B cell (primary cell): ENCODE data around the gene LAIR1. TPM values are rescaled to one million over a fixed set of nuclear protein-coding genes. Genes with fewer than 3 reads are reported as not detected.

Experiments used
- ATAC-seq: fragments of 200-7000 bp; cut with Tn5 transposase; one replicate; pipeline ENCODE4 v1.10.0; 2021; ENCODE audit warnings: low read depth, mild to moderate bottlenecking, moderate number of reproducible peaks, moderate library complexity
- CTCF ChIA-PET: fragments of 350-600 bp; sonication (Branson Sonifier 250); formaldehyde crosslinking; loops from one replicate; lab custom pipeline; 2021; ENCODE audit warnings: antibody characterized with exemption, inconsistent platforms; lab: Charles Lee
- POLR2A ChIA-PET: fragments of 350-600 bp; sonication (Branson Sonifier 250); formaldehyde crosslinking; loops from one replicate; lab custom pipeline; 2021; ENCODE audit warnings: antibody characterized with exemption; lab: Charles Lee
- DNase-seq: peaks from one replicate; pipeline ENCODE4 v3.0.0; 2013
- H2AFZ ChIP-seq: 2 replicates; pipeline ENCODE4 v1.6.1; 2012; ENCODE audit warnings: mild to moderate bottlenecking, low read depth, low read length; ENCODE audit not compliant: insufficient read depth, poor library complexity, severe bottlenecking
- H3K27ac ChIP-seq, 2 donors: 1 replicate in 1 of 2; 2 replicates in 1 of 2; pipeline ENCODE4 v1.5.1; 2012 to 2013; ENCODE audit warnings: low read length in 2 of 2, mild to moderate bottlenecking in 2 of 2, moderate library complexity in 1 of 2
- H3K27me3 ChIP-seq, 4 experiments: fragments of 200-600 bp in 1 of 4; sonication (generic) in 1 of 4; replicated peaks in 1 of 4; 1 replicate in 2 of 4; 2 replicates in 2 of 4; pipeline versions ENCODE4 v1.6.1 to v1.7.0; 2013 to 2016; ENCODE audit warnings: low read length in 3 of 4, mild to moderate bottlenecking in 2 of 4, mixed read lengths in 1 of 4, moderate library complexity in 1 of 4; ENCODE audit not compliant: insufficient read depth in 4 of 4, control insufficient read depth in 3 of 4; ENCODE audit errors: control extremely low read depth in 1 of 4
- H3K36me3 ChIP-seq, 2 experiments: replicated peaks in 1 of 2; 1 replicate in 1 of 2; 2 replicates in 1 of 2; pipeline versions ENCODE4 v1.6.1 to v1.7.1; 2013; ENCODE audit warnings: low read length in 1 of 2; ENCODE audit not compliant: insufficient read depth in 2 of 2, control insufficient read depth in 1 of 2; ENCODE audit errors: control extremely low read depth in 1 of 2, extremely low read depth in 1 of 2
- H3K4me1 ChIP-seq, 2 donors: fragments of 200-600 bp in 1 of 2; sonication (generic) in 1 of 2; 1 replicate in 1 of 2; 2 replicates in 1 of 2; pipeline versions ENCODE4 v1.5.1 to v1.6.1; 2013 to 2017; ENCODE audit warnings: low read length in 2 of 2; ENCODE audit not compliant: control insufficient read depth in 2 of 2, insufficient read depth in 2 of 2
- H3K4me2 ChIP-seq: replicated peaks from 2 replicates; pipeline ENCODE3; 2012; ENCODE audit warnings: mild to moderate bottlenecking, low read depth, low read length; ENCODE audit not compliant: poor library complexity, severe bottlenecking
- H3K4me3 ChIP-seq, 5 experiments: fragments of 200-600 bp in 1 of 5; sonication (generic) in 1 of 5; 1 replicate in 3 of 5; 2 replicates in 2 of 5; pipeline versions ENCODE4 v1.5.1 to v1.7.0; 2011 to 2016; ENCODE audit warnings: low read length in 4 of 5, mild to moderate bottlenecking in 4 of 5, low read depth in 2 of 5, control low read depth in 1 of 5, moderate library complexity in 1 of 5; ENCODE audit not compliant: insufficient read depth in 1 of 5; ENCODE audit errors: control extremely low read depth in 1 of 5, extremely low read depth in 1 of 5
- H3K79me2 ChIP-seq: fragments of 200-600 bp; sonication (generic); one replicate; pipeline ENCODE4 v1.6.0; 2016; ENCODE audit warnings: low read length; ENCODE audit not compliant: control insufficient read depth, insufficient read depth
- H3K9ac ChIP-seq: fragments of 200-600 bp; sonication (generic); 2 replicates; pipeline ENCODE4 v1.6.1; 2017; ENCODE audit warnings: mild to moderate bottlenecking, low read length, moderate library complexity
- H3K9me3 ChIP-seq, 3 donors: one replicate each; pipeline versions ENCODE4 v1.6.1 to v1.7.1; 2013; ENCODE audit warnings: low read length in 2 of 3; ENCODE audit not compliant: control insufficient read depth in 2 of 3, insufficient read depth in 1 of 3; ENCODE audit errors: control extremely low read depth in 1 of 3
- H4K20me1 ChIP-seq: 2 replicates; pipeline ENCODE4 v1.6.0; 2012; ENCODE audit warnings: mild to moderate bottlenecking, low read length; ENCODE audit not compliant: insufficient read depth, control insufficient read depth, poor library complexity, severe bottlenecking
- H3K27ac Mint-ChIP-seq: one replicate; pipeline ENCODE4 v1.8.0; 2021; ENCODE audit warnings: mixed read lengths
- H3K27me3 Mint-ChIP-seq: one replicate; pipeline ENCODE4 v1.8.0; 2021; ENCODE audit warnings: mixed read lengths
- H3K4me1 Mint-ChIP-seq: one replicate; pipeline ENCODE4 v1.8.0; 2021; ENCODE audit warnings: mixed read lengths
- H3K4me3 Mint-ChIP-seq: one replicate; pipeline ENCODE4 v1.8.0; 2021; ENCODE audit warnings: mixed read lengths
- H3K9me3 Mint-ChIP-seq: one replicate; pipeline ENCODE4 v1.8.0; 2022; ENCODE audit warnings: mixed read lengths; ENCODE audit not compliant: insufficient read depth
- CTCF ChIP-seq: fragments of 200-600 bp; IDR thresholded peaks from one replicate; pipeline ENCODE4 v1.8.0; 2022; ENCODE audit warnings: antibody characterized with exemption, mild to moderate bottlenecking
- EZH2 ChIP-seq: IDR thresholded peaks from 2 replicates; pipeline ENCODE4 v1.6.1; 2012; ENCODE audit warnings: borderline replicate concordance, low read depth, mild to moderate bottlenecking, moderate library complexity, low read length; ENCODE audit not compliant: insufficient read depth, poor library complexity, severe bottlenecking
- WGBS: methylation state at CpG from one replicate; pipeline ENCODE4 v1.1.5; 2013; ENCODE audit warnings: missing lambda C conversion rate; ENCODE audit not compliant: insufficient coverage; 5-methylcytosine and 5-hydroxymethylcytosine counted together
- intact Hi-C: fragments of 100-400 bp; cut with micrococcal nuclease; formaldehyde crosslinking; loops from one replicate; pipeline ENCODE4 v1.10.0; 2022
- polyA minus RNA-seq: library from RNA; depleted of rRNA, polyadenylated mRNA; stranded (reverse); fragments of >200 nt; gene quantifications from 2 replicates; pipeline ENCODE4 v1.2.3, GENCODE V29; 2012
- polyA plus RNA-seq: library from polyadenylated mRNA; depleted of rRNA; stranded (reverse); fragments of >200 nt; gene quantifications from 2 replicates; pipeline ENCODE4 v1.2.3, GENCODE V29; 2012
- total RNA-seq, 2 donors: library from RNA; stranded (reverse); fragments of 120-200 nt in 1 of 2; gene quantifications; 1 replicate in 1 of 2; 2 replicates in 1 of 2; pipeline versions ENCODE4 v1.2.3 to v1.2.4, GENCODE V29; 2013 to 2022

LAIR1 gene
- 40.2 and 41.5 TPM in 2 replicates for total RNA-seq
- total RNA-seq (2013) = 144 TPM
- polyA plus RNA-seq = 173 and 191 TPM in 2 replicates
- polyA minus RNA-seq = 144 and 222 TPM in 2 replicates

- Mint-ChIP-seq H3K4me1 (peaks cover 82% of the 10 kb centered on the region), H3K27me3 (no peaks in the 10 kb centered on the region), H3K27ac (peak within 1 kb of the TSS; percentile 90), H3K9me3 (no peaks in the 10 kb centered on the region), H3K4me3 (peak within 1 kb of the TSS; percentile 90)
- Histone ChIP-seq H3K4me1 (peaks cover 62 to 79% of the 10 kb centered on the region in 2 donors), H3K27ac (peak within 1 kb of the TSS; percentile 66 to 74), H3K79me2 (peaks cover 77% of the 10 kb centered on the region), H3K4me3 (peak within 1 kb of the TSS; percentile 65 to 78 (median 74)), H4K20me1 (no peaks in the 10 kb centered on the region), H3K36me3 (peaks cover 0 to 12% of the 10 kb centered on the region in 2 experiments), H3K27me3 (no peaks in the 10 kb centered on the region), H3K4me2 (peak within 1 kb of the TSS; percentile 78), H3K9me3 (peaks cover 0 to 3% (median 0%) of the 10 kb centered on the region in 3 donors), H3K9ac (peak within 1 kb of the TSS; percentile 77), H2AFZ (peak within 1 kb of the TSS; percentile 68)
- DNase-seq (peak; percentile 62), ATAC-seq (peak; percentile 62)
- POLR2A ChIA-PET = interaction anchor here (1.9 kb wide), 1 partner anchor 23 kb away, joined by 12 read pairs; no protein-coding TSS in a partner anchor
- CTCF ChIA-PET = interaction anchor here (0.8 to 2.6 kb wide), 4 partner anchors 23 to 82 kb away, joined by 3 to 28 read pairs (median 7); no protein-coding TSS in a partner anchor
- TF ChIP-seq CTCF (no peak), EZH2 (no peak)
- WGBS = 9% methylated on average over 9 of the region's 13 CpGs
- intact Hi-C loops = no loop called here
These were observed at the start of gene LAIR1 for GRCh38 chr19:54364775-54365257. TSS of gene LAIR1 (minus strand) at chr19:54364931. CDS start at chr19:54364804, 127 bp downstream.

- no peak overlapping the region for H3K4me3 ChIP-seq
- Mint-ChIP-seq H3K27ac (no peak overlapping the region), H3K27me3 (peaks cover 49% of the 10 kb centered on the region), H3K9me3 (no peaks in the 10 kb centered on the region), H3K4me1 (peaks cover 12% of the 10 kb centered on the region), H3K4me3 (no peak overlapping the region)
- ChIA-PET CTCF (no interaction called here), POLR2A (no interaction called here)
- peaks cover 0 to 17% (median 0%) of the 10 kb centered on the region in 3 donors for H3K9me3 ChIP-seq
- no peaks in the 10 kb centered on the region for H4K20me1 ChIP-seq
- peaks cover 0 to 62% (median 28%) of the 10 kb centered on the region in 4 experiments for H3K27me3 ChIP-seq
- H3K4me1 ChIP-seq = peaks cover 14 to 29% of the 10 kb centered on the region in 2 donors
- H2AFZ ChIP-seq = no peak overlapping the region
- H3K9ac ChIP-seq = no peak overlapping the region
- no peak for DNase-seq
- 100% methylated on average over 1 of the region's 4 CpGs for WGBS
- intact Hi-C loops = no loop called here
- no peaks in the 10 kb centered on the region for H3K79me2 ChIP-seq
- ATAC-seq = no peak
- no peaks in the 10 kb centered on the region for H3K36me3 ChIP-seq
- TF ChIP-seq CTCF (no peak), EZH2 (no peak)
- H3K27ac ChIP-seq = no peak overlapping the region
- H3K4me2 ChIP-seq = no peak overlapping the region
These were observed 49.4 kb upstream of the LAIR1 start for GRCh38 chr19:54414156-54414555.
